H9 (cell line): ENCODE data around the gene CALHM6. TPM values are rescaled to one million over a fixed set of nuclear protein-coding genes. Genes with fewer than 3 reads are reported as not detected.
A peak's percentile ranks its signal among the peaks of the same experiment; 100 is the strongest.

Experiments used
- DNase-seq: peaks from one replicate; pipeline ENCODE4 v3.0.0-alpha.2; 2017
- H2AFZ ChIP-seq: one replicate; pipeline ENCODE4 v1.6.1; 2013; ENCODE audit warnings: mild to moderate bottlenecking, low read length, control low read depth, moderate library complexity
- H2AK5ac ChIP-seq: 2 replicates; pipeline ENCODE4 v1.6.1; 2013; ENCODE audit warnings: low read length, control low read depth, mixed read lengths; ENCODE audit not compliant: insufficient read length
- H2BK120ac ChIP-seq: one replicate; pipeline ENCODE4 v1.6.1; 2013; ENCODE audit warnings: low read depth, mild to moderate bottlenecking, low read length, control low read depth, inconsistent platforms; ENCODE audit not compliant: poor library complexity, severe bottlenecking
- H2BK12ac ChIP-seq: 2 replicates; pipeline ENCODE4 v1.6.1; 2013; ENCODE audit warnings: low read length, control low read depth, mixed read lengths, low read depth; ENCODE audit not compliant: insufficient read length
- H2BK15ac ChIP-seq: 2 replicates; pipeline ENCODE4 v1.6.1; 2013; ENCODE audit warnings: low read depth, low read length, control low read depth
- H2BK20ac ChIP-seq: one replicate; pipeline ENCODE4 v1.6.1; 2013; ENCODE audit warnings: low read depth, mild to moderate bottlenecking, low read length, control low read depth, inconsistent platforms; ENCODE audit not compliant: poor library complexity, severe bottlenecking
- H2BK5ac ChIP-seq: 2 replicates; pipeline ENCODE4 v1.6.1; 2013; ENCODE audit warnings: low read length, control low read depth, mixed read lengths; ENCODE audit not compliant: insufficient read length
- H3K14ac ChIP-seq: 2 replicates; pipeline ENCODE4 v1.6.1; 2013; ENCODE audit warnings: low read length, control low read depth; ENCODE audit not compliant: insufficient read depth
- H3K18ac ChIP-seq: 2 replicates; pipeline ENCODE4 v1.6.1; 2013; ENCODE audit warnings: low read depth, mild to moderate bottlenecking, mixed read lengths, low read length, control low read depth; ENCODE audit not compliant: insufficient read length
- H3K23ac ChIP-seq: 2 replicates; pipeline ENCODE4 v1.6.1; 2013; ENCODE audit warnings: low read length, control low read depth, mixed read lengths, low read depth; ENCODE audit not compliant: insufficient read length
- H3K23me2 ChIP-seq: 2 replicates; pipeline ENCODE4 v1.6.1; 2013; ENCODE audit warnings: low read depth, mild to moderate bottlenecking, mixed read lengths, low read length, control low read depth; ENCODE audit not compliant: insufficient read length, poor library complexity, severe bottlenecking
- H3K27ac ChIP-seq: 2 replicates; pipeline ENCODE4 v1.5.1; 2013; ENCODE audit warnings: low read length, control low read depth, mixed read lengths, low read depth; ENCODE audit not compliant: insufficient read length
- H3K27me3 ChIP-seq: 2 replicates; pipeline ENCODE4 v1.6.1; 2013; ENCODE audit warnings: low read length, control low read depth, inconsistent platforms; ENCODE audit not compliant: insufficient read depth
- H3K4ac ChIP-seq: 2 replicates; pipeline ENCODE4 v1.6.1; 2013; ENCODE audit warnings: low read depth, mild to moderate bottlenecking, control low read depth, inconsistent platforms, low read length, moderate library complexity
- H3K4me1 ChIP-seq: 2 replicates; pipeline ENCODE4 v1.6.1; 2013; ENCODE audit warnings: low read length, control low read depth, inconsistent platforms; ENCODE audit not compliant: insufficient read depth
- H3K4me2 ChIP-seq: 2 replicates; pipeline ENCODE4 v1.6.1; 2013; ENCODE audit warnings: low read length, control low read depth, mixed read lengths; ENCODE audit not compliant: insufficient read length, insufficient read depth
- H3K56ac ChIP-seq: 2 replicates; pipeline ENCODE4 v1.6.1; 2013; ENCODE audit warnings: low read depth, mild to moderate bottlenecking, mixed read lengths, low read length, control low read depth; ENCODE audit not compliant: insufficient read length
- H3K79me1 ChIP-seq: 2 replicates; pipeline ENCODE4 v1.6.1; 2013; ENCODE audit warnings: low read depth, mild to moderate bottlenecking, moderate library complexity, low read length, control low read depth, inconsistent platforms; ENCODE audit not compliant: insufficient read depth, poor library complexity, severe bottlenecking
- H3K79me2 ChIP-seq: 2 replicates; pipeline ENCODE4 v1.6.1; 2013; ENCODE audit warnings: low read length, control low read depth, inconsistent platforms; ENCODE audit not compliant: insufficient read depth
- H3K9ac ChIP-seq: 2 replicates; pipeline ENCODE4 v1.6.1; 2013; ENCODE audit warnings: low read length, control low read depth, mixed read lengths; ENCODE audit not compliant: insufficient read length; ENCODE audit errors: extremely low read depth
- H3K9me3 ChIP-seq: one replicate; pipeline ENCODE4 v1.6.1; 2013; ENCODE audit warnings: low read depth, low read length, inconsistent platforms; ENCODE audit not compliant: control insufficient read depth
- H3T11ph ChIP-seq: one replicate; pipeline ENCODE4 v1.6.1; 2013; ENCODE audit warnings: mild to moderate bottlenecking, low read length, control low read depth, inconsistent platforms
- H4K20me1 ChIP-seq: one replicate; pipeline ENCODE4 v1.6.1; 2013; ENCODE audit not compliant: control insufficient read depth, insufficient read length, insufficient read depth
- H4K5ac ChIP-seq: 2 replicates; pipeline ENCODE4 v1.6.1; 2013; ENCODE audit warnings: low read depth, mild to moderate bottlenecking, mixed read lengths, low read length, control low read depth; ENCODE audit not compliant: insufficient read length
- H4K8ac ChIP-seq: replicated peaks from 2 replicates; pipeline ENCODE4 v1.6.1; 2013; ENCODE audit warnings: low read length, control low read depth, mixed read lengths, low read depth; ENCODE audit not compliant: insufficient read length
- H4K91ac ChIP-seq: 2 replicates; pipeline ENCODE4 v1.6.1; 2013; ENCODE audit warnings: low read depth, mild to moderate bottlenecking, moderate library complexity, mixed read lengths, low read length, control low read depth; ENCODE audit not compliant: insufficient read length
- H3K27ac Mint-ChIP-seq, 3 experiments: 2 replicates in 2 of 3; 3 replicates in 1 of 3; pipeline ENCODE4 v1.8.0; 2020 to 2021; ENCODE audit warnings: mixed read lengths in 3 of 3, mild to moderate bottlenecking in 1 of 3, moderate library complexity in 1 of 3
- H3K27me3 Mint-ChIP-seq: 2 replicates; pipeline ENCODE4 v1.8.0; 2021; ENCODE audit warnings: low read depth, mild to moderate bottlenecking, moderate library complexity, mixed read lengths
- H3K36me3 Mint-ChIP-seq, 3 experiments: 2 replicates in 2 of 3; 3 replicates in 1 of 3; pipeline ENCODE4 v1.8.0; 2020 to 2021; ENCODE audit warnings: low read depth in 3 of 3, mixed read lengths in 3 of 3; ENCODE audit not compliant: insufficient read depth in 1 of 3
- H3K4me1 Mint-ChIP-seq, 2 experiments: 2 replicates each; pipeline ENCODE4 v1.8.0; 2020; ENCODE audit warnings: mixed read lengths in 2 of 2
- H3K4me3 Mint-ChIP-seq, 2 experiments: 2 replicates in 1 of 2; 3 replicates in 1 of 2; pipeline ENCODE4 v1.8.0; 2020 to 2021; ENCODE audit warnings: mild to moderate bottlenecking in 2 of 2, mixed read lengths in 2 of 2, moderate library complexity in 1 of 2
- H3K9me3 Mint-ChIP-seq, 2 experiments: 2 replicates in 1 of 2; 3 replicates in 1 of 2; pipeline ENCODE4 v1.8.0; 2020; ENCODE audit warnings: mild to moderate bottlenecking in 2 of 2, mixed read lengths in 2 of 2, moderate library complexity in 1 of 2
- WGBS: extraction: QIAGEN DNeasy Blood & Tissue Kit; methylation state at CpG from one replicate; pipeline ENCODE4 v1.1.7; 2013; ENCODE audit warnings: missing lambda C conversion rate, low lambda C conversion rate, mixed read lengths; ENCODE audit not compliant: insufficient read length; ENCODE audit errors: extremely low coverage; 5-methylcytosine and 5-hydroxymethylcytosine counted together
- total RNA-seq: library from RNA; stranded (reverse); gene quantifications from 2 replicates; pipeline ENCODE4 v1.2.1, GENCODE V29; 2021
- TF ChIP-seq, protein P1 (sequence below): fragments of 200-600 bp; sonication (generic); conservative IDR thresholded peaks from 3 replicates; pipeline ENCODE4 v1.8.0; 2021; ENCODE audit warnings: antibody characterized with exemption, mild to moderate bottlenecking

The CALHM6 gene
- total RNA-seq, 1 experiment from 2014 or later: 0.44 TPM

DNA sequence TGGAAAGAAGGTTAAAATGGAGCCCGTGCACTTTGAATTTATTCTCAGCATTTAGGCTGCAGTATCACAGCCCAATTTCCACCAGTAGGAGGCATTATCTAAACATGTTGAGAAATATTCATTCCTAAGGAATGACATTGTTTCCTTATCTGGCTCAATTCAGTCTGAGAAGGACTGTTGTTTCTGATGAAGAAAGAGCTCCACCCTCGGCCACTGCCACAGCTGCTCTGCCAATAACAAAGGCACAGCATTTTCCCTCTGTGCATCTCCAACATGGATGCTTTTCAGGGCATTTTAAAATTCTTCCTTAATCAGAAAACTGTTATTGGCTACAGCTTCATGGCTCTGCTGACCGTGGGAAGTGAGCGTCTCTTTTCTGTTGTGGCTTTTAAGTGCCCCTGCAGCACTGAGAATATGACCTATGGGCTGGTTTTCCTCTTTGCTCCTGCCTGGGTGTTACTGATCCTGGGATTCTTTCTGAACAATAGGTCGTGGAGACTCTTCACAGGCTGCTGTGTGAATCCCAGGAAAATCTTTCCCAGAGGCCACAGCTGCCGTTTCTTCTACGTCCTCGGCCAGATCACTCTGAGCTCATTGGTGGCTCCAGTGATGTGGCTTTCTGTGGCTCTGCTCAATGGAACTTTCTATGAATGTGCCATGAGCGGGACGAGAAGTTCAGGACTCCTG lies 50.4 kb downstream of the CALHM6 start, which contains the start of gene CALHM5:
TSS of gene CALHM5 (plus strand) at position 216 of the 687 bp plus-strand sequence. CDS start at position 274, 58 bp downstream.
- Histone ChIP-seq H4K5ac (peak within 1 kb of the TSS; percentile 34), H3K4ac (no peak within 1 kb of the TSS), H3K4me2 (no peak within 1 kb of the TSS), H4K91ac (no peak within 1 kb of the TSS), H3K9ac (peak within 1 kb of the TSS; percentile 20), H3K9me3 (no peaks in the 10 kb centered on the region), H2BK12ac (no peak within 1 kb of the TSS), H4K8ac (no peak within 1 kb of the TSS), H2AK5ac (no peak within 1 kb of the TSS), H2BK120ac (no peak within 1 kb of the TSS), H3T11ph (no peak within 1 kb of the TSS), H4K20me1 (no peaks in the 10 kb centered on the region), H3K27ac (no peak within 1 kb of the TSS), H3K18ac (peak within 1 kb of the TSS; percentile 35), H3K23me2 (no peaks in the 10 kb centered on the region), H3K79me1 (no peaks in the 10 kb centered on the region), H3K14ac (no peak within 1 kb of the TSS), H2BK20ac (no peak within 1 kb of the TSS), H2BK5ac (no peak within 1 kb of the TSS), H2BK15ac (no peak within 1 kb of the TSS), H3K56ac (no peak within 1 kb of the TSS), H3K79me2 (no peaks in the 10 kb centered on the region), H3K23ac (no peak within 1 kb of the TSS), H2AFZ (peak within 1 kb of the TSS; percentile 76), H3K4me1 (peaks cover 4% of the 10 kb centered on the region; the same call in 1 of the 2 replicates), H3K27me3 (no peaks in the 10 kb centered on the region)
- TF ChIP-seq, protein P1, sequence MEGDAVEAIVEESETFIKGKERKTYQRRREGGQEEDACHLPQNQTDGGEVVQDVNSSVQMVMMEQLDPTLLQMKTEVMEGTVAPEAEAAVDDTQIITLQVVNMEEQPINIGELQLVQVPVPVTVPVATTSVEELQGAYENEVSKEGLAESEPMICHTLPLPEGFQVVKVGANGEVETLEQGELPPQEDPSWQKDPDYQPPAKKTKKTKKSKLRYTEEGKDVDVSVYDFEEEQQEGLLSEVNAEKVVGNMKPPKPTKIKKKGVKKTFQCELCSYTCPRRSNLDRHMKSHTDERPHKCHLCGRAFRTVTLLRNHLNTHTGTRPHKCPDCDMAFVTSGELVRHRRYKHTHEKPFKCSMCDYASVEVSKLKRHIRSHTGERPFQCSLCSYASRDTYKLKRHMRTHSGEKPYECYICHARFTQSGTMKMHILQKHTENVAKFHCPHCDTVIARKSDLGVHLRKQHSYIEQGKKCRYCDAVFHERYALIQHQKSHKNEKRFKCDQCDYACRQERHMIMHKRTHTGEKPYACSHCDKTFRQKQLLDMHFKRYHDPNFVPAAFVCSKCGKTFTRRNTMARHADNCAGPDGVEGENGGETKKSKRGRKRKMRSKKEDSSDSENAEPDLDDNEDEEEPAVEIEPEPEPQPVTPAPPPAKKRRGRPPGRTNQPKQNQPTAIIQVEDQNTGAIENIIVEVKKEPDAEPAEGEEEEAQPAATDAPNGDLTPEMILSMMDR: peak; percentile 66
- no CpG with 5 or more reads among the region's 10 CpGs for WGBS
- peaks cover 11 to 18% of the 10 kb centered on the region in 2 experiments for H3K4me1 Mint-ChIP-seq
- peaks cover 0 to 7% of the 10 kb centered on the region in 2 experiments; a peak in 3 of 5 replicates for H3K9me3 Mint-ChIP-seq
- H3K4me3 Mint-ChIP-seq: no peak within 1 kb of the TSS
- H3K36me3 Mint-ChIP-seq: peaks cover 0 to 6% (median 2%) of the 10 kb centered on the region in 3 experiments; a peak in 1 of 7 replicates
- DNase-seq: peak; percentile 36
- H3K27me3 Mint-ChIP-seq: no peaks in the 10 kb centered on the region; the same call in 1 of the 2 replicates
- peak within 1 kb of the TSS; percentile 3 to 82 (median 74); a peak in 4 of 7 replicates for H3K27ac Mint-ChIP-seq
